IMR-90 (cell line): ENCODE results near the gene CPN2.

ENCODE experiments used
- CTCF ChIP-seq: conservative IDR thresholded peaks from 2 replicates; pipeline ENCODE4 v1.5.1; 2012; ENCODE audit warnings: mild to moderate bottlenecking, low read depth, low read length, improper control_type of control experiment
- MAFK ChIP-seq: IDR thresholded peaks from 2 replicates; pipeline ENCODE4 v1.6.1; 2012; ENCODE audit warnings: low read depth, low read length, improper control_type of control experiment
- MAZ ChIP-seq: IDR thresholded peaks from 2 replicates; pipeline ENCODE4 v1.6.1; 2012; ENCODE audit warnings: low read depth, mild to moderate bottlenecking, low read length, improper control_type of control experiment, moderate library complexity, borderline replicate concordance
- POLR2A ChIP-seq: IDR thresholded peaks from 2 replicates; pipeline ENCODE4 v1.6.1; 2012; ENCODE audit warnings: mild to moderate bottlenecking, low read depth, low read length
- TF ChIP-seq, protein P1 (sequence below): fragments of 150-350 bp; IDR thresholded peaks from 2 replicates; pipeline ENCODE4 v1.6.1; 2017; ENCODE audit warnings: mild to moderate bottlenecking, antibody characterized with exemption, low read length, low read depth

DNA sequence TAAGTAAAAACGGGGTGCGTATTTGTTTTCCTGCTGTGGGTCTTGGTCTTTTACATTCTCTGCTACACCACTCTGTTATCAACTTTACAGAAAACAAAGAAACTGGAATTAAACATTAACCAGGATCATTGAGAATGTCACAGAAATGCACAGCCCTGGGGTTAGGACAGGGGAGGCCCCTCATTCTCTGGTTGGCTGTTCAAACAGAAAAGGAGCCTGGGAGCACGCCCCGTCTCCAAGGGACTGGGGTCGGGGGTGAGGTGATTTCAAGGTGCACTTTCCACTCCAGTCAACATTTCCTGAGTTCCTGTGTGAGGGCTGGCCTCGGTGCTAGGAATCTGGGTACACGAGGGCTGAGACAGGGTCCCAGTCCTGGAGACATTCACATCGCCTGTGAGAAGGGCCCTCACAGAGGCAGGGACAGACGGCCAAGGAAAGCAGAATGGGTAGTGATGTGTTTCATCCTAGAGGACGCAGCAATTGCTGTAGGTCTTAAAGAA, 30.3 kb downstream of the CPN2 start:
- no peak for TF ChIP-seq MAFK
- TF ChIP-seq, protein P1, sequence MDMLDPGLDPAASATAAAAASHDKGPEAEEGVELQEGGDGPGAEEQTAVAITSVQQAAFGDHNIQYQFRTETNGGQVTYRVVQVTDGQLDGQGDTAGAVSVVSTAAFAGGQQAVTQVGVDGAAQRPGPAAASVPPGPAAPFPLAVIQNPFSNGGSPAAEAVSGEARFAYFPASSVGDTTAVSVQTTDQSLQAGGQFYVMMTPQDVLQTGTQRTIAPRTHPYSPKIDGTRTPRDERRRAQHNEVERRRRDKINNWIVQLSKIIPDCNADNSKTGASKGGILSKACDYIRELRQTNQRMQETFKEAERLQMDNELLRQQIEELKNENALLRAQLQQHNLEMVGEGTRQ: no peak
- no peak for TF ChIP-seq CTCF
- no peak for TF ChIP-seq MAZ
- TF ChIP-seq POLR2A: no peak
